Measurements from ENCODE around the gene EYA4.

GRCh38 chr6:133404151-133404550 is 163.0 kb downstream of the EYA4 start:
- TF ChIP-seq CTCF (IDR thresholded peaks at IDR 0.05) (no peak), POLR2A (IDR thresholded peaks at IDR 0.05) (no peak), POLR2AphosphoS5 (IDR thresholded peaks at IDR 0.05) (no peak)

Measured in breast epithelium (tissue), 3 donors.